ENCODE measurements around the gene PKMYT1.
A peak's percentile ranks its signal among the peaks of the same experiment; 100 is the strongest.

The PKMYT1 gene

GRCh38 chr16:2973605-2974318 is 6.5 kb downstream of the PKMYT1 start:
- no peak for DNase-seq (ENCODE audit: low read depth)

GRCh38 chr16:2973093-2973492 is 7.2 kb downstream of the PKMYT1 start:
- DNase-seq (ENCODE audit: low read depth), result no peak

DNA sequence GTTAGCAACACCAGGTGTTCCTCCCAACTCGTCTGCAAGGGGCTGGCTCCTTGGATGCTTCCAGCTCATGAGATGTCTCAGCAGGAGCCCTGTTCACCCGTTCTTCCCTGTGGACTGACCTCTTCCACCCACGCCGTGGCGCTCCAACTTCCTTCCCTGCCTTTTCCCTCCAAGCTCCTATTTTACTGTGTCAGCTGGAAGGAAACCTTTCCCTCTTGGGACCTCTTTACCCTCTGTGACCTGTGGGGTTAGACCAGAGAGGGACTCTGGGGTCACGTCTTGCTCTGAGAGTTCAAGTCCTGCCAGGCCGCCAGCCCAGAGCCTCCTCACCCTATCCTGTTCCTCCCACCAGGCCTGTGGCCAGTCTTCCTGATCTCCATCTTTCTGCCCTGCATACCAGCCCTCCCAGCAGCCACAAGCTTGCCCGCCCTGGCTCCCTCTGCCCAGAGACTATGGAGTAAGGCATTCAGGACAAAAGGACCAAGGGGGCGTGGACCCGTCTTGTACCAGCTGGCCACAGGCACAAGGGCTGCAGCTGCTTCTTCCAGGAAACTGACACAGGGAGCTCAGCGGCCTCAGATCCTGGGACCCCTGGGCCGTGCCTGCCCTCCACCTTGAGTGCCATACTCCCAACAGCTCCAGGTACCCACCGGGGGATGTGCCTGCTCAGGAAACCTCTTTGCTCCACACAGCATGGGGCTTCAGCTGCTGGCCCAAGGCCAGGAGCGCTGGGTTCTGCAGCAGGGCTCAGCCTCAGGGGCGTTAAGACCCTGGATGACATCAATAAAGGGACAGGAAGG is 8.1 kb downstream of the PKMYT1 start:
- DNase-seq (ENCODE audit: low read depth), result no peak

- no peak for DNase-seq (ENCODE audit: low read depth)
Observed at GRCh38 chr16:2971134-2971984, 8.9 kb downstream of the PKMYT1 start.

DNA sequence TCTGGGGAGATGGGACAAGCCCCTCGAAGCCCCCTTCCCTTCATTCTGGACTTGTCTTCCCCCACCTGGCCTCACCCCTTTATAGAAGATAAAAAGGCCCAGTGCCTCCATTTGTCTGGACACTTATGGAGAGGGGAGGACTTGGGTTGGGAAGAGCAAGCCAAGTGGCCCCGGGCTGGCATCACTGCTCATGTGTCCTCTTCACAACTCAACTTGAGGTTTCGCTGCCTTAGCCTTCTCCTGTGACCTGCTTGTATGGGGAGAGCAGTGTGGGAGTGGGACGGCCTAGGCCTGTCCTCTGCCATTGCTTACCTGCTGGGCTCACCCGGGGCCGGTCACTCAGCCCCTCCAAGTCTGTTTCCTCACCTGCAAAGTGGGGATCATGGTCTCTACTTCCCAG is 9.7 kb downstream of the PKMYT1 start:
- DNase-seq (ENCODE audit: low read depth), result no peak

- DNase-seq (ENCODE audit: low read depth), result peak; percentile 49
Observed at GRCh38 chr16:2969545-2970521, 10.4 kb downstream of the PKMYT1 start.

GRCh38 chr16:2968738-2969544 is 11.3 kb downstream of the PKMYT1 start, which contains the start of gene PAQR4:
Gene PAQR4 (plus strand): TSS chr16:2969348. CDS start chr16:2969675, 327 bp downstream.
- DNase-seq (ENCODE audit: low read depth), result peak; percentile 60

GRCh38 chr16:2968368-2968737 is 11.9 kb downstream of the PKMYT1 start:
- no peak for DNase-seq (ENCODE audit: low read depth)

GRCh38 chr16:2967721-2968161 is 12.5 kb downstream of the PKMYT1 start:
- DNase-seq (ENCODE audit: low read depth), result no peak

DNA sequence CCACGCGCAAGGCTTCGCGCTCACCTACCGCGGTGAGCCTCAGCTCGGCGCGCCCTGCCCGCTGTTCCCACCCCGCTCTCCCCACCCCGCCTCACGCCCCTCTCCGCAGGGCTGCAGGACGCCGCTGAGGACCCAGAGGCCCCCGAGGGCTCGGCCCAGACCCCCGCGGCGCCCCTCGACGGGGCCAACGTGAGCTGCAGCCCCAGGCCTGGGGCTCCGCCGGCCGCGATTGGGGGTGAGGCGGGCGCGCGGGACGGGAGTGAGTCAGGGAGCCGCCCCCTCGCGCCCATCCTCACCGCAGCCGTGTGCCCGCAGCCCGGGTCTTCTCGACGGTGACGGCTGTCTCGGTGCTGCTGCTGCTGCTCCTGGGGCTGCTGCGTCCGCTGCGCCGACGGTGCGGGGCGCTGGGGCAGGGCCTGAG is 13.0 kb downstream of the PKMYT1 start:
- no peak for DNase-seq (ENCODE audit: low read depth)

GRCh38 chr16:2966808-2967191 is 13.4 kb downstream of the PKMYT1 start:
- DNase-seq (ENCODE audit: low read depth), result no peak

DNA sequence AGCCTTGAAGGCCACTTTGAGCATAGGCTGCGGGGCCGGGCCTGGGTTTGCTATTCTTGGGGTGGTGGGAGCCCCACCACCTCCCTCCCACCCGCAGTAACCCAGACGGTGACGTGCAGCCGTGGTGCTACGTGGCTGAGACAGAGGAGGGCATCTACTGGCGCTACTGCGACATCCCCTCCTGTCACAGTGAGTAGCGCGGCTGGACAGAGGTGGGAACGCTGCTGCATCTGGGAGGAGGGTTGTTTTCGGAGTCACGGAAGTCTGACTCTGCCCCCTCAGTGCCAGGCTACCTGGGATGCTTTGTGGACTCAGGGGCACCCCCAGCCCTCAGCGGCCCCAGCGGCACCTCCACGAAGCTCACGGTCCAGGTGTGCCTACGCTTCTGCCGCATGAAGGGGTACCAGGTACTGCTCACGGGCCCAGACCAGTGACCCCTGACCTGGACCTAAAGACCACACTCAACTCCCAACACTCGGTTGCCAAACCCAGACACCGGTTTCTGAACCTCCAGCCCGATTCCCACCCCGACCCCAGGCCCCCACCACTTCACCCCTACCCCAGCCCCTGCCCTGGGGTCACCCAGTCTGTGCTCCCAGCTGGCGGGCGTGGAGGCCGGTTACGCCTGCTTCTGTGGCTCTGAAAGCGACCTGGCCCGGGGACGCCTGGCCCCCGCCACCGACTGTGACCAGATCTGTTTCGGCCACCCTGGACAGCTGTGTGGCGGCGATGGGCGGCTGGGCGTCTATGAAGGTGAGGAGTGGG is 14.0 kb downstream of the PKMYT1 start:
- no peak for DNase-seq (ENCODE audit: low read depth)

DNA sequence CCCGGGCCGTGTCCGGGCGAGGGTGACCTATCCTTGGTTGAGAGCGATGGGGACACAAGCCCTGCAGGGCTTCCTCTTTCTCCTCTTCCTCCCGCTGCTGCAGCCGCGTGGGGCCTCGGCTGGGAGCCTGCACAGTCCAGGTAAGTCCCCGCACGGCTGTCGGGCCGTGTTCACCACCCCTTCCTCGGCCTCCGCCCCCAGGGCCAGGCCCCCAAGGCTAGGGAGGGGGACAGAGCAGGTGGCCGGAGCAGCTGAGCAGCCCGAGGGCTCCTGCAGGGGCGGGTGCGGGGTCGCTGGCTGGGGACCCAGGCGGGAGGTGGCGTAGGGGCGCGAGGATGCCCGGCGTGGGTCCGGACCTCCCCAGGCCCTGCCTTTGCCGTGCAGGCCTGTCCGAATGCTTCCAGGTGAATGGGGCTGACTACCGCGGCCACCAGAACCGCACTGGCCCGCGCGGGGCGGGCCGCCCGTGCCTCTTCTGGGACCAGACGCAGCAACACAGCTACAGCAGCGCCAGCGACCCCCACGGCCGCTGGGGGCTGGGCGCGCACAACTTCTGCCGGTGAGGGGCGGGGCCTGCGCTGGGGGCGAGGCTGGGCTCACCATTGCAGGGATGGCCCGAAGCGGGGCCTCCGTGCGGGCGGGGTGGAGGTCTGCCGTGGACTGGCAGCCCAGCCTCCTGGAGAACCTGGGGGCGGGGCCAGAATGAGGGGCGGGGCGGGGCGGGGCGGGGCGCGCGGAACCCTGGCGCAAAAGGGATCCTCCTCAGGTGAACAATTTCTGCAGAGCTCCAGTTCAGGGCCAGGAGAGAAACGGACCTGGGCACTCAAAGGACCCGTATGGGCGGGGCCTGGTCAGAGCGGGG is 15.5 kb downstream of the PKMYT1 start:
- peak; percentile 61 for DNase-seq (ENCODE audit: low read depth)

GRCh38 chr16:2963723-2964474 is 16.3 kb downstream of the PKMYT1 start, which contains the start of gene KREMEN2:
Gene KREMEN2 (plus strand): TSS chr16:2964275. CDS start chr16:2964521, 246 bp downstream.
- no peak for DNase-seq (ENCODE audit: low read depth)

GRCh38 chr16:2963074-2963722 is 17.0 kb downstream of the PKMYT1 start:
- DNase-seq (ENCODE audit: low read depth), result peak; percentile 32

DNA sequence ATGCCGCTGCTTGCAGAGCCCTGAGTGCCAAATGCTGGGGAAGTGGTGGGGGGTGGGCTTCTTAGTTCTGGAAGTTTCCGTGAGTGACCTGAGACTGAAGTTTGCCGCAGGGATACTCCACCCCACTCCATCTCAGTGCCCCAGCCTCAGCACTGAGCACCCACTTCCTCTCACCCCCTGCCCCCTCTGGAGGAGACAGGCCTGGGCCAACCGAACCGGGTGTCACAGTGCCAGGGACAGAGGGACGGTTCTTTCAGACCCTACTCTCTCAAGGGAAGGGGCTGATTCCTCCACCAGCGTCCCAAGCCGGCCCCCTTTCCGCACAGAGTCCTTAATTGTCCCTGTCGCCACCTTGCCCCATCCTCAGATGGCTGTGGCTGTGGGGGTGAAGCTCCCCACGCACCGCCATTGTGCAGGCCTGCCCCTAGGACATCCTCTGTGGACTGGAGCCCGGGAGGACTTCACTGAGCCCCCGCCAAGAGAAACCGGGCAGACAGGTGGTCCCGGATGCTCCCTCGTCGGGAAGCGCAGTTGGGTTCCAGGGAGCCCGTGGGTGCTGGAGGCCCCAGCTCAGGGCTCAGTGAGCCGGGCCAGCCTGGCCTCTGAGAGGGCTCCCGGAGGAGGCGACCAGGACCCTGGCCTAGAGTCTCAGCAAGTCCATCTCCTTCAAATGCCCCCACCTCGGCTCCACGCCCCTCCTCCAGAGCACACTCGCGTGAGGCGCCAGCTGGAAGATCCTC is 17.7 kb downstream of the PKMYT1 start:
- DNase-seq (ENCODE audit: low read depth), result no peak
